ENCODE results near the gene RNF38. TPM values are rescaled to one million over a fixed set of nuclear protein-coding genes. Genes with fewer than 3 reads are reported as not detected.

Gene RNF38
- total RNA-seq, 2 donors from 2014 or later = 8.9 to 14.0 TPM

GRCh38 chr9:36382484-36382883, 17.6 kb downstream of the RNF38 start:
- no peak for ATAC-seq
- H3K27me3 ChIP-seq = no peaks in the 10 kb centered on the region
- H3K4me3 ChIP-seq = no peak overlapping the region
- H3K9me3 ChIP-seq = no peaks in the 10 kb centered on the region
- H3K27ac ChIP-seq = no peak overlapping the region
- TF ChIP-seq CTCF (IDR thresholded peaks at IDR 0.05) (no peak), POLR2A (IDR thresholded peaks at IDR 0.05) (no peak)
- intact Hi-C loops (cut with DNase I) = no loop called here
- peaks cover 10% of the 10 kb centered on the region for H3K4me1 ChIP-seq
- H3K36me3 ChIP-seq (replicated peaks in 1 of 2; ENCODE audit: insufficient read depth in 1 of 2, low read depth in 2 of 2) = no peaks in the 10 kb centered on the region
- no peak for DNase-seq

GRCh38 chr9:36364577-36364976, 35.5 kb downstream of the RNF38 start:
- Histone ChIP-seq H3K36me3 (replicated peaks in 1 of 2; ENCODE audit: insufficient read depth in 1 of 2, low read depth in 2 of 2) (peaks cover 0 to 21% of the 10 kb centered on the region in 2 donors), H3K4me1 (no peaks in the 10 kb centered on the region), H3K9me3 (no peaks in the 10 kb centered on the region), H3K4me3 (no peak overlapping the region), H3K27ac (no peak overlapping the region), H3K27me3 (no peaks in the 10 kb centered on the region)
- no peak for TF ChIP-seq CTCF (IDR thresholded peaks at IDR 0.05)
- TF ChIP-seq POLR2A (IDR thresholded peaks at IDR 0.05) = no peak
- DNase-seq (no peak), ATAC-seq (no peak)
- 100% methylated on average over 1 of the region's 1 CpG for WGBS, 2 donors
- intact Hi-C loops (cut with DNase I) = no loop called here

GRCh38 chr9:36363448-36363847, 36.6 kb downstream of the RNF38 start:
- Histone ChIP-seq H3K4me1 (no peaks in the 10 kb centered on the region), H3K9me3 (no peaks in the 10 kb centered on the region), H3K27ac (no peak overlapping the region), H3K4me3 (no peak overlapping the region), H3K36me3 (replicated peaks in 1 of 2; ENCODE audit: insufficient read depth in 1 of 2, low read depth in 2 of 2) (peaks cover 0 to 12% of the 10 kb centered on the region in 2 donors), H3K27me3 (no peaks in the 10 kb centered on the region)
- intact Hi-C loops (cut with DNase I) = no loop called here
- no peak for ATAC-seq
- WGBS, 2 donors = 95% methylated on average over 3 of the region's 3 CpGs; no CpG with 5 or more reads in 1 of the 2 donors
- TF ChIP-seq CTCF (IDR thresholded peaks at IDR 0.05) (no peak), POLR2A (IDR thresholded peaks at IDR 0.05) (no peak)
- DNase-seq = no peak

- Histone ChIP-seq H3K36me3 (replicated peaks in 1 of 2; ENCODE audit: insufficient read depth in 1 of 2, low read depth in 2 of 2) (peaks cover 0 to 16% of the 10 kb centered on the region in 2 donors), H3K4me1 (no peaks in the 10 kb centered on the region), H3K4me3 (no peak overlapping the region), H3K9me3 (no peaks in the 10 kb centered on the region), H3K27ac (no peak overlapping the region), H3K27me3 (no peaks in the 10 kb centered on the region)
- WGBS, 2 donors = 72 to 78% methylated on average over 5 of the region's 5 CpGs
- ATAC-seq = no peak
- intact Hi-C loops (cut with DNase I) = no loop called here
- TF ChIP-seq POLR2A (IDR thresholded peaks at IDR 0.05) (no peak), CTCF (IDR thresholded peaks at IDR 0.05) (no peak)
- no peak for DNase-seq
Measured at GRCh38 chr9:36358486-36358885, 41.6 kb downstream of the RNF38 start.

- no peak for DNase-seq
Measured at GRCh38 chr9:36357639-36358038, 42.4 kb downstream of the RNF38 start.

More at GRCh38 chr9:36357639-36358038, 42.4 kb downstream of the RNF38 start:
- intact Hi-C loops (cut with DNase I) = no loop called here
- H3K36me3 ChIP-seq (replicated peaks in 1 of 2; ENCODE audit: insufficient read depth in 1 of 2, low read depth in 2 of 2) = peaks cover 0 to 20% of the 10 kb centered on the region in 2 donors
- H3K27me3 ChIP-seq = no peaks in the 10 kb centered on the region
- TF ChIP-seq POLR2A (IDR thresholded peaks at IDR 0.05) (no peak), CTCF (IDR thresholded peaks at IDR 0.05) (no peak)
- no peak overlapping the region for H3K4me3 ChIP-seq
- 85 to 97% methylated on average over 1 of the region's 1 CpG for WGBS, 2 donors
- no peaks in the 10 kb centered on the region for H3K4me1 ChIP-seq
- no peak overlapping the region for H3K27ac ChIP-seq
- ATAC-seq = no peak
- no peaks in the 10 kb centered on the region for H3K9me3 ChIP-seq
